Measurements from ENCODE around the gene EIF4B.

The EIF4B gene, protein sequence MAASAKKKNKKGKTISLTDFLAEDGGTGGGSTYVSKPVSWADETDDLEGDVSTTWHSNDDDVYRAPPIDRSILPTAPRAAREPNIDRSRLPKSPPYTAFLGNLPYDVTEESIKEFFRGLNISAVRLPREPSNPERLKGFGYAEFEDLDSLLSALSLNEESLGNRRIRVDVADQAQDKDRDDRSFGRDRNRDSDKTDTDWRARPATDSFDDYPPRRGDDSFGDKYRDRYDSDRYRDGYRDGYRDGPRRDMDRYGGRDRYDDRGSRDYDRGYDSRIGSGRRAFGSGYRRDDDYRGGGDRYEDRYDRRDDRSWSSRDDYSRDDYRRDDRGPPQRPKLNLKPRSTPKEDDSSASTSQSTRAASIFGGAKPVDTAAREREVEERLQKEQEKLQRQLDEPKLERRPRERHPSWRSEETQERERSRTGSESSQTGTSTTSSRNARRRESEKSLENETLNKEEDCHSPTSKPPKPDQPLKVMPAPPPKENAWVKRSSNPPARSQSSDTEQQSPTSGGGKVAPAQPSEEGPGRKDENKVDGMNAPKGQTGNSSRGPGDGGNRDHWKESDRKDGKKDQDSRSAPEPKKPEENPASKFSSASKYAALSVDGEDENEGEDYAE

DNA sequence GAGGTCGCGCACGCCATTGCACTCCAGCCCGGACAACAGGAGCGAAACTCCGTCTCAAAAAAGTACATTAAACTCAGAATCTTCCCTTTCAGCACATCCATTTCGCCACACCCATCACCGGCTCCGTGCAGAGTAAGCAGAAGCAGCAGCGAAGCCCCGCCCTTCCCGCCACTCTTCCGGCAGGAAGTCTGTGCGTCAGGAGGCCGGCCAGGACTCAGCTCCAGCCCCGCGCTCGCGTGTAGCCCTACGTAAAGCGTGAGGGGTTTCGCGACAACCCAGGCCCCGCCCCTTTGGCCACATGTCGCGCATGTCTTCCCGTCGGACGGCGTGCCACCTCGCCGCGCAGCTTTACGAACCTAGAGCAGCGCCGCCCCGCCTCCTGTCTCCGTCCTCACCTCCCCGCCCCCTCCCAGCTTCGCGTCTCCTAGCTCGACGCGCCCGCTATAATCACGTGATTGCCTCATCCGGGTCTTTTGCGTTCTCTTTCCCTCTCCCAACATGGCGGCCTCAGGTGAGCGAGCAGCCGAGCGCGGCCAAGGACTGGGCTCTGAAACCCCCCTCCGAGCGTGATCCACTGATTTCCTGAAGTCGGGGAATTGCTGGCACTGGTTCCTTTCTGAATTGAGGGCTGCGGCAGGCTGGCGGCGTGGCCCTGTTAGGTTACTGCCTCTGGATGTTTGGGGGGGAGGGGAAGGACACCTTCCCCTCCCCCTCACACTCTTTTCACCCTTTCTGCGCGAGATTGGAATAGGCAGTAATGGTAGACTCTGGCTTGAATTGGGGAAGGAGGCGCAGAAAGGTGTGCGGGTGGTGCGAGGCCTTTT is at the start of gene EIF4B:
EIF4B (plus strand) TSS at position 471 of the 824 bp plus-strand sequence; CDS start at position 499, 28 bp downstream.
- TF ChIP-seq, protein P1, sequence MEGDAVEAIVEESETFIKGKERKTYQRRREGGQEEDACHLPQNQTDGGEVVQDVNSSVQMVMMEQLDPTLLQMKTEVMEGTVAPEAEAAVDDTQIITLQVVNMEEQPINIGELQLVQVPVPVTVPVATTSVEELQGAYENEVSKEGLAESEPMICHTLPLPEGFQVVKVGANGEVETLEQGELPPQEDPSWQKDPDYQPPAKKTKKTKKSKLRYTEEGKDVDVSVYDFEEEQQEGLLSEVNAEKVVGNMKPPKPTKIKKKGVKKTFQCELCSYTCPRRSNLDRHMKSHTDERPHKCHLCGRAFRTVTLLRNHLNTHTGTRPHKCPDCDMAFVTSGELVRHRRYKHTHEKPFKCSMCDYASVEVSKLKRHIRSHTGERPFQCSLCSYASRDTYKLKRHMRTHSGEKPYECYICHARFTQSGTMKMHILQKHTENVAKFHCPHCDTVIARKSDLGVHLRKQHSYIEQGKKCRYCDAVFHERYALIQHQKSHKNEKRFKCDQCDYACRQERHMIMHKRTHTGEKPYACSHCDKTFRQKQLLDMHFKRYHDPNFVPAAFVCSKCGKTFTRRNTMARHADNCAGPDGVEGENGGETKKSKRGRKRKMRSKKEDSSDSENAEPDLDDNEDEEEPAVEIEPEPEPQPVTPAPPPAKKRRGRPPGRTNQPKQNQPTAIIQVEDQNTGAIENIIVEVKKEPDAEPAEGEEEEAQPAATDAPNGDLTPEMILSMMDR (conservative IDR thresholded peaks at IDR 0.05; ENCODE audit: control insufficient read depth, insufficient read depth, low read depth, low read length) = no peak
- peak; percentile 99 for DNase-seq (ENCODE audit: low read depth)
- peak within 1 kb of the TSS; percentile 100 for H3K4me3 ChIP-seq (ENCODE audit: control insufficient read depth, low read depth, low read length)

DNA sequence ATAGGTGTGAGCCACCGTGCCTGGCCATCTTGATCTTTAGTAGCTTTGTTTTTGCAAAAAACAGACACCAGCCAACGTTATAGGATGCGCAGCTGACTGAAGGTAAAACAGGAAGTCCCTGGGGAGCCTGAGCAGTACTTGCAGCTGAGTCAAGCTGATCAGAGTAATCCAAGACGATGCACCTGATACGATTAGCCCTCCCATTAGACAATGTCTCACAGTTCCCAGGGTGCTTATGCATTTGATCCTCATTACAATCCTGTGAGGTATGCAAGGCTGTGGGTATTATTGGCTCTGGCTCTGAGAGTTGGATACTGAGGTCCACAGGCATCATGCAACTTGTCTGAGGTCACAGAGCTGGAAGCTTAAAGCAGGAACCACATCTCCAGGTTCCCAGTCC is 49.3 kb upstream of the EIF4B start:
- DNase-seq (ENCODE audit: low read depth) = no peak
- TF ChIP-seq, protein P1 (conservative IDR thresholded peaks at IDR 0.05; ENCODE audit: control insufficient read depth, insufficient read depth, low read depth, low read length) = no peak
- H3K4me3 ChIP-seq (ENCODE audit: control insufficient read depth, low read depth, low read length) = no peak overlapping the region

DNA sequence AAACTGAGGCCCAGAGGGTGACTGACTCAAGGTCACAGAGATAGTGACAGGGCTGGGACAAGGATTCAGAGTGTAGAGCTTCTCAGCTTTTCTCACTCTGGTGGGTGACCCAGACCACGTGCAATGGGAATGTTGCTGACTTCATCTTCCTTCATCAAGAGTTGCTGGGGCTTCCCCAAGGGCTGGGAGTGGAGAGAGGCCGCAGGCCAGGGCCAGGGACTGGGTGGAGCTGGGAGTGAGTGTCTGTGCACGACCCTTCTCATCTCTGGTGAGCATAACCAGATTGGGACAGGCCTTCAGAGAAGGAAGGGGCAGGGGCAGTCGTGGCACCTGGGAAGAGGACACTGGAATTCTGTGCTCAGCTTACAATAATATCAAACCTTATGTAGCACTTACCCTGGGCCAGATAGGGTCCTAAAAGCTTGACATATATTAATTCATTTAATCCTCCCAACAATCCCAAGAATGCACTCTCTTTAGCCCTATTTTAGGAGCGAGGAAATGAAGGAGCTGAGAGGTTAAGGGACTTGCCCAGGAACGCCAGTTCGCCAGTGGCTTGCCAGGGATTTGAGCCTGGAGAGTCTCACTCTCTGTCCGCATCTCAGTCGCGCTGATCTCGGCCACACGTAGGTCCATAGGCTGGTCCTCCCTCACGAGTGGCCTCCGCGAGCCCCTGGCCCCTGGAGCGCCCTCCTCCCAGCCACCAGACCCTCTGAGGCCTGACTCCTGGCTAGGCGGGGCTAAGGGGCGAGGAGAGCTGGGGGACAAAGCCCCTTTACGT is 41.5 kb upstream of the EIF4B start:
- peak overlapping the region; percentile 31 for H3K4me3 ChIP-seq (ENCODE audit: control insufficient read depth, low read depth, low read length)
- TF ChIP-seq, protein P1 (conservative IDR thresholded peaks at IDR 0.05; ENCODE audit: control insufficient read depth, insufficient read depth, low read depth, low read length) = no peak
- DNase-seq (ENCODE audit: low read depth) = no peak

DNA sequence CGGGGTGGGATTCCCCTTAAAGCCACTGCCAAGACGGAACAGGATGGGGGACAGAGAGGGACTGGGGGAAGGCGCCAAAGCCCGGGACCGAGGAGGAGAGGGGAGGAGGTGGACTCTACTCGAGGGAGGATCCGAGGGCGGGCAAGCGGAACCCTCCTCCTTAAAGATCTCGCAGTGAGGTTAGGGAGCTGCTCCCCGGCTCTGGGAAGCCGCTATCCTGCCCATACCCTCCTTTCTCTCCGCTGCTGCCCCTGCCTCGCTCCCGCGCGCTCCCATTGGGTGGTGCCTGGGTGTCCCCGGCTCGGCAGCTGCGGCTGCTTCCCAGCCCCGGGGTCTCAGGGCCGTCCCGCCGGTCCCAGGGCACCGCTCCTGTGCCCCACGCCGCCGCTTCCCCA is 40.9 kb upstream of the EIF4B start:
- H3K4me3 ChIP-seq (ENCODE audit: control insufficient read depth, low read depth, low read length) = peak overlapping the region; percentile 31
- TF ChIP-seq, protein P1 (conservative IDR thresholded peaks at IDR 0.05; ENCODE audit: control insufficient read depth, insufficient read depth, low read depth, low read length) = no peak

DNA sequence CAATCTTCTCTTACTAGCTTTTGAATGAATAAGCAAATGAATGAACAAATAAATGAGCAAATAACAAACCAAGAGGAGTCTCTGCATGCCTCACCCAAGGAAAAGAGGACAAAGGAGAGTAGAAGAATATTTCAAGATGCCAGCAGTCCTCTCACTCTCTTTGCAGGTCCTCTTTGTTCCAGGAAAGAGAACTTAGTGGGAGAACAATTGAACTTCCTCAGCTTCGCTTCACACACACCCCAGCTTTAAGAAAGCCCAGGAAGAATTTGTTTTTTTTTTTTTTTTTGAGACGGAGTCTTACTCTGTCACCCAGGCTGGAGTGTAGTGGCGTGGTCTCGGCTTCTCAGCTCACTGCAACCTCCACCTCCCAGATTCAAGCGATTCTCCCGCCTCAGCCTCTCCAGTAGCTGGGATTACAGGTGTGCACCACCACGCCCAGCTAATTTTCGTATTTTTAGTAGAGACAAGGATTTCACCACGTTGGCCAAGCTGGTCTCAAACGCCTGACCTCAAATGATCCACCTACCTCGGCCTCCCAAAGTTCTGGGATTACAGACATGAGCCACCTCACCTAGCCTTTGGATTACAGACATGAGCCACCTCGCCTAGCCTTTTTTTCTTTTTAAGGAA is 37.0 kb upstream of the EIF4B start:
- no peak for DNase-seq (ENCODE audit: low read depth)
- TF ChIP-seq, protein P1 (conservative IDR thresholded peaks at IDR 0.05; ENCODE audit: control insufficient read depth, insufficient read depth, low read depth, low read length) = no peak
- H3K4me3 ChIP-seq (ENCODE audit: control insufficient read depth, low read depth, low read length) = no peak overlapping the region

More for the DNA sequence above, 40.9 kb upstream of the EIF4B start:
- no peak for DNase-seq (ENCODE audit: low read depth)
